Trophoblast cell (in vitro differentiated cells and primary cell): ENCODE results near the gene SYVN1.

Experiments
- DNase-seq, 2 donors: peaks; one replicate each; pipeline ENCODE4 v3.0.0-alpha.2; 2016
- H2AFZ ChIP-seq: 2 replicates; pipeline ENCODE4 v1.6.1; 2013; ENCODE audit warnings: low read length, moderate library complexity, mild to moderate bottlenecking; ENCODE audit not compliant: insufficient read depth, poor library complexity
- H2AK5ac ChIP-seq: 2 replicates; pipeline ENCODE4 v1.6.1; 2013; ENCODE audit warnings: mild to moderate bottlenecking, low read length
- H2BK120ac ChIP-seq: 2 replicates; pipeline ENCODE4 v1.6.1; 2013; ENCODE audit warnings: low read length, mild to moderate bottlenecking, moderate library complexity; ENCODE audit not compliant: insufficient read depth, poor library complexity
- H2BK12ac ChIP-seq: 2 replicates; pipeline ENCODE4 v1.6.1; 2013; ENCODE audit warnings: mild to moderate bottlenecking, low read length, moderate library complexity
- H2BK5ac ChIP-seq: 2 replicates; pipeline ENCODE4 v1.6.1; 2013; ENCODE audit warnings: low read length, low read depth, moderate library complexity, mild to moderate bottlenecking; ENCODE audit not compliant: poor library complexity
- H3K14ac ChIP-seq: 2 replicates; pipeline ENCODE4 v1.6.1; 2013; ENCODE audit warnings: mild to moderate bottlenecking, low read length
- H3K18ac ChIP-seq: 2 replicates; pipeline ENCODE4 v1.6.1; 2013; ENCODE audit warnings: mild to moderate bottlenecking, low read length
- H3K23ac ChIP-seq: 2 replicates; pipeline ENCODE4 v1.6.1; 2013; ENCODE audit warnings: low read length
- H3K27ac ChIP-seq: 2 replicates; pipeline ENCODE4 v1.5.1; 2013; ENCODE audit warnings: low read depth, mild to moderate bottlenecking, inconsistent platforms, low read length, moderate library complexity
- H3K27me3 ChIP-seq: 2 replicates; pipeline ENCODE4 v1.6.1; 2013; ENCODE audit warnings: inconsistent platforms, mild to moderate bottlenecking, low read length, moderate library complexity; ENCODE audit not compliant: insufficient read depth
- H3K36me3 ChIP-seq, 2 experiments: 1 replicate in 1 of 2; 2 replicates in 1 of 2; pipeline ENCODE4 v1.6.1; 2013; ENCODE audit warnings: low read length in 2 of 2, mild to moderate bottlenecking in 2 of 2, moderate library complexity in 1 of 2; ENCODE audit not compliant: insufficient read depth in 2 of 2, control insufficient read depth in 1 of 2
- H3K4ac ChIP-seq: 2 replicates; pipeline ENCODE4 v1.6.1; 2013; ENCODE audit warnings: low read depth, mild to moderate bottlenecking, low read length, moderate library complexity
- H3K4me1 ChIP-seq, 2 experiments: 1 replicate in 1 of 2; 2 replicates in 1 of 2; pipeline ENCODE4 v1.6.1; 2013; ENCODE audit warnings: low read length in 2 of 2, mild to moderate bottlenecking in 2 of 2, moderate library complexity in 1 of 2; ENCODE audit not compliant: insufficient read depth in 2 of 2, control insufficient read depth in 1 of 2
- H3K4me2 ChIP-seq: 2 replicates; pipeline ENCODE4 v1.6.1; 2013; ENCODE audit warnings: inconsistent platforms, mild to moderate bottlenecking, low read length, moderate library complexity
- H3K4me3 ChIP-seq: 2 replicates; pipeline ENCODE4 v1.5.1; 2013; ENCODE audit warnings: mild to moderate bottlenecking, low read depth, low read length, inconsistent platforms
- H3K79me1 ChIP-seq: one replicate; pipeline ENCODE4 v1.6.1; 2013; ENCODE audit warnings: low read length
- H3K79me2 ChIP-seq: 2 replicates; pipeline ENCODE4 v1.6.1; 2013; ENCODE audit warnings: low read length, mild to moderate bottlenecking; ENCODE audit not compliant: control insufficient read depth, insufficient read depth, poor library complexity
- H3K9ac ChIP-seq: 2 replicates; pipeline ENCODE4 v1.6.1; 2013; ENCODE audit warnings: mild to moderate bottlenecking, low read length
- H3K9me3 ChIP-seq: 2 replicates; pipeline ENCODE4 v1.6.1; 2013; ENCODE audit warnings: low read depth, mild to moderate bottlenecking, control low read depth, inconsistent platforms, low read length; ENCODE audit not compliant: insufficient read depth
- H4K12ac ChIP-seq: 2 replicates; pipeline ENCODE4 v1.6.1; 2013; ENCODE audit warnings: low read depth, mild to moderate bottlenecking, low read length, moderate library complexity
- H4K8ac ChIP-seq: 2 replicates; pipeline ENCODE4 v1.6.1; 2013; ENCODE audit warnings: low read depth, mild to moderate bottlenecking, low read length, moderate library complexity
- H4K91ac ChIP-seq: one replicate; pipeline ENCODE4 v1.6.1; 2013; ENCODE audit warnings: low read depth, mild to moderate bottlenecking, low read length, moderate library complexity
- WGBS: extraction: QIAGEN DNeasy Blood & Tissue Kit; methylation state at CpG from one replicate; pipeline ENCODE4 v1.1.7; 2013; ENCODE audit warnings: missing lambda C conversion rate; ENCODE audit not compliant: insufficient read length, insufficient coverage; ENCODE audit errors: extremely low coverage; 5-methylcytosine and 5-hydroxymethylcytosine counted together

SYVN1 gene

DNA sequence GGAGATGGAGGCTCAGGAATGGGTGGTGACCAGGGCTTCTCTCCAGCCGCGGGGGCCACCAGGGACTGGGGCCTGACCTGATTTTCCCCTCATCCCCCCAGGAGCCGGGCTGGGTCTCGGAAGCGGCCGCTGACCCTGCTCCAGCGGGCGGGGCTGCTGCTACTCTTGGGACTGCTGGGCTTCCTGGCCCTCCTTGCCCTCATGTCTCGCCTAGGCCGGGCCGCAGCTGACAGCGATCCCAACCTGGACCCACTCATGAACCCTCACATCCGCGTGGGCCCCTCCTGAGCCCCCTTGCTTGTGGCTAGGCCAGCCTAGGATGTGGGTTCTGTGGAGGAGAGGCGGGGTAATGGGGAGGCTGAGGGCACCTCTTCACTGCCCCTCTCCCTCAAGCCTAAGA, 46.5 kb downstream of the SYVN1 start:
- Histone ChIP-seq H3K79me1 (peaks cover 9% of the 10 kb centered on the region), H2BK12ac (no peak overlapping the region), H3K79me2 (peaks cover 12% of the 10 kb centered on the region), H4K12ac (no peak overlapping the region), H2BK5ac (no peak overlapping the region), H3K9me3 (no peaks in the 10 kb centered on the region), H3K36me3 (peaks cover 30 to 46% of the 10 kb centered on the region in 2 experiments), H3K9ac (no peak overlapping the region), H4K91ac (no peak overlapping the region), H2BK120ac (no peak overlapping the region), H3K27me3 (no peaks in the 10 kb centered on the region), H3K4me3 (no peak overlapping the region), H3K4me1 (peaks cover 10 to 11% of the 10 kb centered on the region in 2 experiments), H3K23ac (no peak overlapping the region), H3K14ac (no peak overlapping the region), H2AK5ac (no peak overlapping the region), H3K4ac (no peak overlapping the region), H3K27ac (no peak overlapping the region), H4K8ac (no peak overlapping the region), H2AFZ (no peak overlapping the region), H3K18ac (no peak overlapping the region), H3K4me2 (no peak overlapping the region)
- DNase-seq, result no peak
- WGBS, result no CpG with 5 or more reads among the region's 15 CpGs

DNA sequence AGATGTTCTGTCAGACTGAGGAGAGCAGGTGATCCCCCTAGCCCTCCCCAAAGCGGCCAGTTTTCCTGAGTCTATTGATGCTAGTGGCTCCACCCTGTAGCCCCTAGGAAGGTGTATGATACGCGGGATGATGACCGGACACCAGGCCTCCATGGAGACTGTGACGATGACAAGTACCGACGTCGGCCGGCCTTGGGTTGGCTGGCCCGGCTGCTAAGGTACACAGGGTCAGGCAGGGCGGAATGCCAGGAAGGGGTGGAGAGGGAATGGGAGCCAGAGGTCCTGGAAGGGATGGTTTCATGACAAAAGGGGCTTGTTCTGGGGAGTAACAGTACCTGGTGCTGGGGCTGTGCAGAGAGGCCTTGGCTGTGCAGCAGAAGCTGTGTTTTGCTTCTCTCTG, 47.1 kb downstream of the SYVN1 start:
- Histone ChIP-seq H3K4me1 (peaks cover 10 to 11% of the 10 kb centered on the region in 2 experiments), H4K91ac (no peak overlapping the region), H2BK120ac (no peak overlapping the region), H3K36me3 (peaks cover 30 to 46% of the 10 kb centered on the region in 2 experiments), H3K14ac (no peak overlapping the region), H4K8ac (no peak overlapping the region), H2AFZ (no peak overlapping the region), H3K4me2 (no peak overlapping the region), H3K79me2 (peaks cover 12% of the 10 kb centered on the region), H3K4ac (no peak overlapping the region), H4K12ac (no peak overlapping the region), H3K79me1 (peaks cover 9% of the 10 kb centered on the region), H2AK5ac (no peak overlapping the region), H3K18ac (no peak overlapping the region), H3K27me3 (no peaks in the 10 kb centered on the region), H3K9me3 (no peaks in the 10 kb centered on the region), H3K27ac (no peak overlapping the region), H3K23ac (no peak overlapping the region), H3K9ac (no peak overlapping the region), H3K4me3 (no peak overlapping the region), H2BK12ac (no peak overlapping the region), H2BK5ac (no peak overlapping the region)
- DNase-seq, result no peak
- WGBS, result no CpG with 5 or more reads among the region's 11 CpGs

DNA sequence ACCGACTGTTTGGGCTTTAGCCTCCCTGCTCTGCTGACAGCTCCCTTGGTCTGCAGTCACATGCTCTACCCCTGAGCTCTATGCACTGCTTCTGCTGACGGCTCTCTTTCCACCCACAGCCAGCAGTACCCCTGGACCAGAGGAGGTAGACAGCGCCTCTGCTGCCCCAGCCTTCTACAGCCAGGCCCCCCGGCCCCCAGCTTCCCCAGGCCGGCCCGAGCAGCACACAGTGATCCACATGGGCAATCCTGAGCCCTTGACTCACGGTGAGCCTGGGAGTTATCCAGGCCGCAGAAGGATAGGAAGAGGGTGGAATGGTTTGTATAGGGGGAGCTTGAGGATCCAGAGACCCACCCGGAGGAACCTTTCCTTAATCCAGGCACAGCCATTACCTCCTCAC, 47.5 kb downstream of the SYVN1 start:
- WGBS, result no CpG with 5 or more reads among the region's 9 CpGs
- Histone ChIP-seq H2BK12ac (no peak overlapping the region), H3K4me3 (no peak overlapping the region), H4K12ac (no peak overlapping the region), H3K79me1 (peaks cover 9% of the 10 kb centered on the region), H3K23ac (no peak overlapping the region), H2BK120ac (no peak overlapping the region), H3K18ac (no peak overlapping the region), H3K9me3 (no peaks in the 10 kb centered on the region), H3K27me3 (no peaks in the 10 kb centered on the region), H3K4me1 (peaks cover 10 to 11% of the 10 kb centered on the region in 2 experiments), H3K9ac (no peak overlapping the region), H4K91ac (no peak overlapping the region), H3K14ac (no peak overlapping the region), H2AK5ac (no peak overlapping the region), H3K79me2 (peaks cover 12% of the 10 kb centered on the region), H2AFZ (no peak overlapping the region), H3K36me3 (peaks cover 30 to 49% of the 10 kb centered on the region in 2 experiments), H2BK5ac (no peak overlapping the region), H3K27ac (no peak overlapping the region), H3K4me2 (no peak overlapping the region), H3K4ac (no peak overlapping the region), H4K8ac (no peak overlapping the region)
- DNase-seq, result no peak

DNA sequence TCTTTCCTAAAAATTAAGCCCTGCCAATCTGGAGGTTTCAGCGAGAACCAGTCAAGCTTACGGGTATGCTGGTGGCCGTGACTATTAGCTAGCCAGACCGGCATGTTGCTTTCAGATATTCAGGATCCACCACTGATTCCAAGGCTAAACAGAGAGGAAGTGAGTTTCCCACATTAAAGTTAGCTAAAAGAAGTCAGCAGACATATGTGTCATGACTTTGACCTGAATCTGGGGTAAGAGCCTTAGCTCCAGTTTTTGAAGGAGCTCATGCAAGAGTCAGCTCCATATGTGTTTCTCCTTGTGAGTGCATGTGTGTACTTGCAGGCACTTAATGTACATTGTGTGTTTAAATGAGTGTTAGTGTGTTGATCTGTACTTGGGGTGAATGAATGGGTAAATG, 48.9 kb downstream of the SYVN1 start:
- no peak for DNase-seq
- Histone ChIP-seq H3K23ac (no peak overlapping the region), H3K9ac (no peak overlapping the region), H3K4me1 (peaks cover 10 to 11% of the 10 kb centered on the region in 2 experiments), H3K36me3 (peaks cover 31 to 55% of the 10 kb centered on the region in 2 experiments), H3K18ac (no peak overlapping the region), H2BK12ac (no peak overlapping the region), H4K12ac (no peak overlapping the region), H3K79me1 (peaks cover 9% of the 10 kb centered on the region), H2BK120ac (no peak overlapping the region), H3K27me3 (no peaks in the 10 kb centered on the region), H2AK5ac (no peak overlapping the region), H4K91ac (no peak overlapping the region), H3K4ac (no peak overlapping the region), H2AFZ (no peak overlapping the region), H3K9me3 (no peaks in the 10 kb centered on the region), H4K8ac (no peak overlapping the region), H3K4me3 (no peak overlapping the region), H3K27ac (no peak overlapping the region), H3K14ac (no peak overlapping the region), H3K4me2 (peak overlapping the region; percentile 9), H3K79me2 (peaks cover 12% of the 10 kb centered on the region), H2BK5ac (no peak overlapping the region)
- WGBS, result no CpG with 5 or more reads among the region's 4 CpGs
